Endothelial cell of umbilical vein (primary cell): Measurements from ENCODE around the gene TEN1. TPM values are rescaled to one million over a fixed set of nuclear protein-coding genes. Genes with fewer than 3 reads are reported as not detected.

ENCODE experiments used
- BruUV-seq: library from RNA; stranded (reverse); fragments of 400-500 nt; replicated peaks from 2 replicates; lab custom pipeline; 2021; lab: Mats Ljungman, UMichigan
- CTCF ChIA-PET: fragments of 300-600, 350-600 bp; sonication (Branson Sonifier 250); formaldehyde crosslinking; loops from one replicate; lab custom pipeline; 2021; ENCODE audit warnings: antibody characterized with exemption, inconsistent platforms; lab: Charles Lee
- POLR2A ChIA-PET: fragments of 300-600, 350-600 bp; sonication (Branson Sonifier 250); formaldehyde crosslinking; loops from one replicate; lab custom pipeline; 2021; ENCODE audit warnings: antibody characterized with exemption, inconsistent platforms; lab: Charles Lee
- DNase-seq: peaks from one replicate; pipeline ENCODE4 v3.0.0-alpha.2; 2011; ENCODE audit warnings: low read depth, low spot score
- FAIRE-seq: peaks from 2 replicates; lab custom pipeline; 2011; peaks lifted over from hg19 to GRCh38; lab: Jason Lieb, UNC
- H2AFZ ChIP-seq: 2 replicates; pipeline ENCODE4 v1.6.0; 2012; ENCODE audit warnings: low read depth, low read length, control low read depth, inconsistent platforms
- H3K27ac ChIP-seq: 2 replicates; pipeline ENCODE4 v1.5.1; 2011; ENCODE audit warnings: low read depth, mild to moderate bottlenecking, control low read depth, low read length, moderate library complexity; ENCODE audit not compliant: insufficient read depth
- H3K27me3 ChIP-seq, 2 experiments: 2 replicates each; pipeline versions ENCODE4 v1.6.0 to v1.6.1; 2011; ENCODE audit warnings: low read length in 2 of 2, mixed read lengths in 1 of 2; ENCODE audit not compliant: control insufficient read depth in 2 of 2, insufficient read depth in 2 of 2
- H3K36me3 ChIP-seq, 2 experiments: 2 replicates in 1 of 2; 3 replicates in 1 of 2; pipeline ENCODE4 v1.5.1; 2011; ENCODE audit warnings: low read length in 2 of 2, mild to moderate bottlenecking in 1 of 2, moderate library complexity in 1 of 2; ENCODE audit not compliant: control insufficient read depth in 2 of 2, insufficient read depth in 2 of 2; ENCODE audit errors: extremely low read depth in 1 of 2
- H3K4me1 ChIP-seq: 3 replicates; pipeline ENCODE4 v1.5.1; 2011; ENCODE audit warnings: mild to moderate bottlenecking, low read length; ENCODE audit not compliant: control insufficient read depth, insufficient read depth; ENCODE audit errors: extremely low read depth
- H3K4me2 ChIP-seq: 2 replicates; pipeline ENCODE4 v1.6.1; 2011; ENCODE audit warnings: low read length, control low read depth, mixed read lengths; ENCODE audit not compliant: insufficient read depth
- H3K4me3 ChIP-seq, 3 experiments: fragments of 200-600 bp in 1 of 3; sonication (generic), shearing (Covaris generic) in 1 of 3; replicated peaks in 1 of 3; 2 replicates each; pipeline ENCODE4 v1.5.1; 2011 to 2016; ENCODE audit warnings: control low read depth in 3 of 3, low read length in 3 of 3, mild to moderate bottlenecking in 2 of 3, inconsistent platforms in 1 of 3, low read depth in 1 of 3, moderate library complexity in 1 of 3; ENCODE audit not compliant: insufficient read depth in 1 of 3
- H3K79me2 ChIP-seq: 2 replicates; pipeline ENCODE4 v1.6.0; 2012; ENCODE audit warnings: low read length, inconsistent platforms; ENCODE audit not compliant: control insufficient read depth, insufficient read depth
- H3K9ac ChIP-seq: replicated peaks from 2 replicates; pipeline ENCODE3; 2011; ENCODE audit warnings: low read length, control low read depth; ENCODE audit not compliant: insufficient read depth; ENCODE audit errors: extremely low read depth
- H3K9me1 ChIP-seq: replicated peaks from 3 replicates; pipeline ENCODE4 v1.6.0; 2011; ENCODE audit warnings: mild to moderate bottlenecking, low read length; ENCODE audit not compliant: control insufficient read depth, insufficient read depth; ENCODE audit errors: extremely low read depth
- H3K9me3 ChIP-seq: replicated peaks from 2 replicates; pipeline ENCODE4 v1.5.1; 2012; ENCODE audit warnings: low read length, inconsistent platforms; ENCODE audit not compliant: control insufficient read depth, insufficient read depth
- H4K20me1 ChIP-seq: replicated peaks from 2 replicates; pipeline ENCODE3; 2011; ENCODE audit warnings: mild to moderate bottlenecking, low read length; ENCODE audit not compliant: control insufficient read depth, insufficient read depth; ENCODE audit errors: extremely low read depth
- CTCF ChIP-seq, 2 donors: IDR thresholded peaks; 1 replicate in 1 of 2; 2 replicates in 1 of 2; pipeline ENCODE4 v1.5.1; 2011; ENCODE audit warnings: low read length in 2 of 2, mild to moderate bottlenecking in 2 of 2, moderate library complexity in 2 of 2, control low read depth in 1 of 2, inconsistent platforms in 1 of 2, low read depth in 1 of 2; ENCODE audit not compliant: insufficient read depth in 1 of 2; ENCODE audit errors: extremely low read depth in 1 of 2
- EZH2 ChIP-seq: IDR thresholded peaks from 2 replicates; pipeline ENCODE4 v1.6.1; 2012; ENCODE audit warnings: borderline replicate concordance, low read depth, mild to moderate bottlenecking, moderate library complexity, low read length, inconsistent platforms; ENCODE audit not compliant: severe bottlenecking
- FOS ChIP-seq: IDR thresholded peaks from 2 replicates; pipeline ENCODE4 v1.6.1; 2011; ENCODE audit warnings: mild to moderate bottlenecking, low read length, moderate library complexity, borderline replicate concordance; ENCODE audit not compliant: insufficient read depth
- GATA2 ChIP-seq: IDR thresholded peaks from 2 replicates; pipeline ENCODE4 v1.7.0; 2011; ENCODE audit warnings: low read depth, mild to moderate bottlenecking, moderate library complexity, mixed read lengths, low read length; ENCODE audit not compliant: insufficient read length, insufficient read depth
- JUN ChIP-seq: IDR thresholded peaks from 2 replicates; pipeline ENCODE4 v1.6.1; 2011; ENCODE audit warnings: borderline replicate concordance, low read depth; ENCODE audit not compliant: insufficient read length, insufficient read depth
- MAX ChIP-seq: IDR thresholded peaks from 2 replicates; pipeline ENCODE4 v1.6.1; 2011; ENCODE audit not compliant: insufficient read depth, insufficient read length
- MYC ChIP-seq: IDR thresholded peaks from one replicate; pipeline ENCODE4 v1.6.1; 2011; ENCODE audit warnings: mild to moderate bottlenecking, low read depth, low read length
- POLR2A ChIP-seq: IDR thresholded peaks from 2 replicates; pipeline ENCODE4 v1.6.1; 2012; ENCODE audit warnings: low read depth, mild to moderate bottlenecking, control low read depth, low read length
- dilution Hi-C: fragments of 300-500 bp; cut with MboI; formaldehyde crosslinking; loops from one replicate; pipeline ENCODE4 v1.15.0; 2019; ENCODE audit warnings: low sequenced_read_pairs; ENCODE audit not compliant: extremely low pct_ligation_motif_present
- intact Hi-C: fragments of 100-400 bp; cut with micrococcal nuclease; formaldehyde crosslinking; loops from one replicate; pipeline ENCODE4 v1.10.0; 2022
- polyA plus RNA-seq, 4 experiments: library from polyadenylated mRNA; depleted of rRNA in 3 of 4; stranded (reverse) in 3 of 4; unstranded in 1 of 4; fragments of >200 nt; gene quantifications; 2 replicates each; pipeline versions ENCODE4 v1.2.1 to v1.2.3, GENCODE V29; 2011 to 2012; ENCODE audit warnings: missing spikeins in 1 of 4
- total RNA-seq: library from RNA; stranded (reverse); gene quantifications from 2 replicates; pipeline ENCODE4 v1.2.3, GENCODE V29; 2021

TEN1 gene
- total and polyA plus RNA-seq, 2 donors (not counting 3 experiments of a cell fraction or from before 2014, with no cell fraction given), result 18.8 to 29.0 TPM

- peak overlapping the region; percentile 40 for H3K4me2 ChIP-seq
- TF ChIP-seq EZH2 (no peak), MYC (no peak), CTCF (IDR thresholded peaks at IDR 0.05; ENCODE audit: extremely low read depth in 1 of 2, insufficient read depth in 1 of 2, low read depth in 1 of 2, low read length in 2 of 2) (no peak), GATA2 (no peak), FOS (no peak), POLR2A (no peak), MAX (no peak), JUN (no peak)
- H3K9me1 ChIP-seq, result no peaks in the 10 kb centered on the region
- no peaks in the 10 kb centered on the region for H4K20me1 ChIP-seq
- CTCF ChIA-PET, result interaction anchor here (1.4 kb wide), 1 partner anchor 13 kb away, joined by 3 read pairs; no protein-coding TSS in a partner anchor
- no peak overlapping the region for H2AFZ ChIP-seq
- H3K9me3 ChIP-seq, result no peaks in the 10 kb centered on the region
- dilution Hi-C loops, result no loop called here
- intact Hi-C loops, result no loop called here
- DNase-seq (no peak), FAIRE-seq (no peak)
- H3K79me2 ChIP-seq, result peaks cover 12% of the 10 kb centered on the region
- no TSS peak for BruUV-seq
- H3K4me3 ChIP-seq, result no peak overlapping the region
- H3K36me3 ChIP-seq, result no peaks in the 10 kb centered on the region
- H3K4me1 ChIP-seq, result peaks cover 19% of the 10 kb centered on the region
- H3K9ac ChIP-seq, result no peak overlapping the region
- no peaks in the 10 kb centered on the region for H3K27me3 ChIP-seq
- H3K27ac ChIP-seq, result no peak overlapping the region
- POLR2A ChIA-PET, result no interaction called here
Measured at GRCh38 chr17:75976175-75976848, 2.7 kb upstream of the TEN1 start.
